ENCODE data around the gene FAM227B.
"Not testable (repeated sequence)": the region's sequence is repeated elsewhere in the genome, so short reads cannot be mapped to it uniquely, and the experiment has no call there.

Gene FAM227B

GRCh38 chr15:49490966-49491365, 129.7 kb downstream of the FAM227B start:
- no peak overlapping the region for H3K9ac ChIP-seq (ENCODE audit: low read depth, low read length, poor library complexity, severe bottlenecking)
- H3K4me1 ChIP-seq (ENCODE audit: insufficient read depth, low read length, poor library complexity, severe bottlenecking), result no peaks in the 10 kb centered on the region
- no peaks in the 10 kb centered on the region for H3K79me2 ChIP-seq (ENCODE audit: insufficient read depth, low read length)
- H3K4me2 ChIP-seq (ENCODE audit: low read depth, low read length, poor library complexity, severe bottlenecking), result no peak overlapping the region
- H3K9me3 ChIP-seq (ENCODE audit: insufficient read depth, low read depth, low read length), result no peaks in the 10 kb centered on the region
- no peaks in the 10 kb centered on the region for H3F3A ChIP-seq (ENCODE audit: low read depth)
- TF ChIP-seq CTCF (conservative IDR thresholded peaks at IDR 0.05; ENCODE audit: low read length) (no peak), EZH2phosphoT487 (IDR thresholded peaks at IDR 0.05; ENCODE audit: borderline replicate concordance) (no peak)
- no peaks in the 10 kb centered on the region for H3K9me2 ChIP-seq (replicated peaks; ENCODE audit: low read depth, low read length)
- no peaks in the 10 kb centered on the region for H4K20me1 ChIP-seq (ENCODE audit: insufficient read depth, low read length, poor library complexity, severe bottlenecking)
- H3K36me3 ChIP-seq (ENCODE audit: insufficient read depth, low read length), result no peaks in the 10 kb centered on the region
- no peak overlapping the region for H3K4me3 ChIP-seq (ENCODE audit: low read length, poor library complexity, severe bottlenecking)
- H2AFZ ChIP-seq (ENCODE audit: low read length), result no peak overlapping the region
- no peaks in the 10 kb centered on the region for H3K27me3 ChIP-seq (ENCODE audit: insufficient read depth, low read length, poor library complexity, severe bottlenecking)

- H3K4me2 ChIP-seq (ENCODE audit: low read depth, low read length, poor library complexity, severe bottlenecking); H3K4me1 ChIP-seq (ENCODE audit: insufficient read depth, low read length, poor library complexity, severe bottlenecking); H4K20me1 ChIP-seq (ENCODE audit: insufficient read depth, low read length, poor library complexity, severe bottlenecking); H3K9ac ChIP-seq (ENCODE audit: low read depth, low read length, poor library complexity, severe bottlenecking); H3K9me2 ChIP-seq (replicated peaks; ENCODE audit: low read depth, low read length); H3K27me3 ChIP-seq (ENCODE audit: insufficient read depth, low read length, poor library complexity, severe bottlenecking); H3K79me2 ChIP-seq (ENCODE audit: insufficient read depth, low read length); H3F3A ChIP-seq (ENCODE audit: low read depth); H3K4me3 ChIP-seq (ENCODE audit: low read length, poor library complexity, severe bottlenecking); H3K36me3 ChIP-seq (ENCODE audit: insufficient read depth, low read length); H3K9me3 ChIP-seq (ENCODE audit: insufficient read depth, low read depth, low read length); H2AFZ ChIP-seq (ENCODE audit: low read length): not testable (repeated sequence)
Measured at GRCh38 chr15:49485401-49485800, 135.2 kb downstream of the FAM227B start.

- not testable (repeated sequence) for H4K20me1 ChIP-seq (ENCODE audit: insufficient read depth, low read length, poor library complexity, severe bottlenecking); H3F3A ChIP-seq (ENCODE audit: low read depth); H3K4me2 ChIP-seq (ENCODE audit: low read depth, low read length, poor library complexity, severe bottlenecking); H3K9ac ChIP-seq (ENCODE audit: low read depth, low read length, poor library complexity, severe bottlenecking); H3K9me2 ChIP-seq (replicated peaks; ENCODE audit: low read depth, low read length); H3K4me3 ChIP-seq (ENCODE audit: low read length, poor library complexity, severe bottlenecking); H3K79me2 ChIP-seq (ENCODE audit: insufficient read depth, low read length); H3K9me3 ChIP-seq (ENCODE audit: insufficient read depth, low read depth, low read length); H3K4me1 ChIP-seq (ENCODE audit: insufficient read depth, low read length, poor library complexity, severe bottlenecking); H3K36me3 ChIP-seq (ENCODE audit: insufficient read depth, low read length); H2AFZ ChIP-seq (ENCODE audit: low read length); H3K27me3 ChIP-seq (ENCODE audit: insufficient read depth, low read length, poor library complexity, severe bottlenecking)
Measured at GRCh38 chr15:49478982-49479381, 141.6 kb downstream of the FAM227B start.

GRCh38 chr15:49478021-49478420, 142.6 kb downstream of the FAM227B start:
- not testable (repeated sequence) for H3K4me2 ChIP-seq (ENCODE audit: low read depth, low read length, poor library complexity, severe bottlenecking); H3K4me3 ChIP-seq (ENCODE audit: low read length, poor library complexity, severe bottlenecking); H3K27me3 ChIP-seq (ENCODE audit: insufficient read depth, low read length, poor library complexity, severe bottlenecking); H3K9ac ChIP-seq (ENCODE audit: low read depth, low read length, poor library complexity, severe bottlenecking); H4K20me1 ChIP-seq (ENCODE audit: insufficient read depth, low read length, poor library complexity, severe bottlenecking); H3K9me2 ChIP-seq (replicated peaks; ENCODE audit: low read depth, low read length); H3K36me3 ChIP-seq (ENCODE audit: insufficient read depth, low read length); H3K79me2 ChIP-seq (ENCODE audit: insufficient read depth, low read length); H3F3A ChIP-seq (ENCODE audit: low read depth); H3K9me3 ChIP-seq (ENCODE audit: insufficient read depth, low read depth, low read length); H3K4me1 ChIP-seq (ENCODE audit: insufficient read depth, low read length, poor library complexity, severe bottlenecking); H2AFZ ChIP-seq (ENCODE audit: low read length)

- Histone ChIP-seq H4K20me1 (ENCODE audit: insufficient read depth, low read length, poor library complexity, severe bottlenecking) (no peaks in the 10 kb centered on the region), H3K9me2 (replicated peaks; ENCODE audit: low read depth, low read length) (no peaks in the 10 kb centered on the region), H3K27me3 (ENCODE audit: insufficient read depth, low read length, poor library complexity, severe bottlenecking) (no peaks in the 10 kb centered on the region), H3K36me3 (ENCODE audit: insufficient read depth, low read length) (no peaks in the 10 kb centered on the region), H3K4me3 (ENCODE audit: low read length, poor library complexity, severe bottlenecking) (no peak overlapping the region), H3F3A (ENCODE audit: low read depth) (no peaks in the 10 kb centered on the region), H3K79me2 (ENCODE audit: insufficient read depth, low read length) (no peaks in the 10 kb centered on the region), H3K4me2 (ENCODE audit: low read depth, low read length, poor library complexity, severe bottlenecking) (no peak overlapping the region), H3K4me1 (ENCODE audit: insufficient read depth, low read length, poor library complexity, severe bottlenecking) (no peaks in the 10 kb centered on the region), H2AFZ (ENCODE audit: low read length) (no peak overlapping the region), H3K9me3 (ENCODE audit: insufficient read depth, low read depth, low read length) (no peaks in the 10 kb centered on the region), H3K9ac (ENCODE audit: low read depth, low read length, poor library complexity, severe bottlenecking) (no peak overlapping the region)
- TF ChIP-seq EZH2phosphoT487 (IDR thresholded peaks at IDR 0.05; ENCODE audit: borderline replicate concordance), result no peak
- TF ChIP-seq CTCF (conservative IDR thresholded peaks at IDR 0.05; ENCODE audit: low read length), result no peak
Measured at GRCh38 chr15:49473031-49473430, 147.6 kb downstream of the FAM227B start.

Measured in Loucy (cell line).